H1 (cell line): ENCODE results near the gene RTTN. TPM values are rescaled to one million over a fixed set of nuclear protein-coding genes. Genes with fewer than 3 reads are reported as not detected.

Experiments
- CTCF ChIA-PET: fragments of 300-600 bp; sonication (Branson Sonifier 250); formaldehyde crosslinking; loops from one replicate; lab custom pipeline; 2021; ENCODE audit not compliant: partially characterized antibody; lab: Charles Lee
- POLR2A ChIA-PET: fragments of 300-600 bp; sonication (Branson Sonifier 250); formaldehyde crosslinking; loops from one replicate; lab custom pipeline; 2021; ENCODE audit warnings: inconsistent platforms; ENCODE audit not compliant: partially characterized antibody; lab: Charles Lee
- DNase-seq, 2 experiments: peaks; one replicate each; pipeline versions ENCODE4 v3.0.0 to v3.0.0-alpha.2; 2010 to 2022; ENCODE audit warnings: low spot score in 2 of 2, low read depth in 1 of 2, mixed read lengths in 1 of 2
- FAIRE-seq: peaks from 2 replicates; lab custom pipeline; 2011; peaks lifted over from hg19 to GRCh38; lab: Jason Lieb, UNC
- H2AFZ ChIP-seq: 2 replicates; pipeline ENCODE4 v1.8.1; 2012; ENCODE audit warnings: low read length, inconsistent platforms
- H2AK5ac ChIP-seq: 2 replicates; pipeline ENCODE4 v1.6.1; 2013; ENCODE audit warnings: low read depth, low read length
- H2BK120ac ChIP-seq: replicated peaks from 2 replicates; pipeline ENCODE3; 2013; ENCODE audit warnings: low read depth, low read length, inconsistent platforms
- H2BK12ac ChIP-seq: 2 replicates; pipeline ENCODE4 v1.6.1; 2013; ENCODE audit warnings: low read depth, low read length
- H2BK15ac ChIP-seq: 2 replicates; pipeline ENCODE4 v1.6.1; 2013; ENCODE audit warnings: low read length
- H2BK20ac ChIP-seq: 2 replicates; pipeline ENCODE4 v1.6.1; 2013; ENCODE audit warnings: low read length
- H2BK5ac ChIP-seq: 2 replicates; pipeline ENCODE4 v1.6.1; 2013; ENCODE audit warnings: low read depth, low read length
- H3K14ac ChIP-seq: 2 replicates; pipeline ENCODE4 v1.6.1; 2013; ENCODE audit warnings: inconsistent platforms; ENCODE audit not compliant: insufficient read length
- H3K18ac ChIP-seq: 2 replicates; pipeline ENCODE4 v1.6.1; 2013; ENCODE audit warnings: low read length; ENCODE audit errors: extremely low read depth
- H3K23ac ChIP-seq: 2 replicates; pipeline ENCODE4 v1.6.1; 2013; ENCODE audit warnings: inconsistent platforms; ENCODE audit not compliant: insufficient read length
- H3K23me2 ChIP-seq: 2 replicates; pipeline ENCODE4 v1.6.1; 2013; ENCODE audit warnings: low read depth, low read length
- H3K27ac ChIP-seq: 2 replicates; pipeline ENCODE4 v1.6.1; 2011; ENCODE audit warnings: low read depth, low read length, inconsistent platforms
- H3K27me3 ChIP-seq, 4 experiments: replicated peaks in 1 of 4; 1 replicate in 1 of 4; 2 replicates in 3 of 4; pipeline versions ENCODE4 v1.6.1 to v1.8.1; 2011 to 2013; ENCODE audit warnings: low read length in 3 of 4, mild to moderate bottlenecking in 3 of 4, inconsistent platforms in 2 of 4, mixed read lengths in 2 of 4, moderate library complexity in 1 of 4; ENCODE audit not compliant: control insufficient read depth in 3 of 4, insufficient read depth in 3 of 4; ENCODE audit errors: extremely low read depth in 1 of 4
- H3K36me3 ChIP-seq, 4 experiments: 2 replicates each; pipeline versions ENCODE4 v1.6.1 to v1.8.1; 2011 to 2013; ENCODE audit warnings: mild to moderate bottlenecking in 4 of 4, low read length in 3 of 4, moderate library complexity in 2 of 4, control low read depth in 1 of 4, inconsistent platforms in 1 of 4; ENCODE audit not compliant: insufficient read depth in 4 of 4, control insufficient read depth in 2 of 4
- H3K4ac ChIP-seq: replicated peaks from 2 replicates; pipeline ENCODE3; 2013; ENCODE audit warnings: low read length, low read depth, mixed read lengths, inconsistent platforms; ENCODE audit not compliant: insufficient read length
- H3K4me1 ChIP-seq, 4 experiments: replicated peaks in 1 of 4; 1 replicate in 1 of 4; 2 replicates in 3 of 4; pipeline versions ENCODE4 v1.6.1 to v1.8.1; 2011 to 2013; ENCODE audit warnings: low read length in 3 of 4, inconsistent platforms in 2 of 4, mixed read lengths in 1 of 4; ENCODE audit not compliant: insufficient read depth in 4 of 4, control insufficient read depth in 3 of 4
- H3K4me2 ChIP-seq, 2 experiments: 2 replicates each; pipeline versions ENCODE4 v1.6.1 to v1.8.1; 2011 to 2013; ENCODE audit warnings: low read depth in 2 of 2, low read length in 2 of 2, control low read depth in 1 of 2, inconsistent platforms in 1 of 2, mild to moderate bottlenecking in 1 of 2; ENCODE audit not compliant: insufficient read depth in 1 of 2
- H3K4me3 ChIP-seq, 4 experiments: fragments of 200-600, 300-600 bp in 1 of 4; sonication (generic), shearing (Covaris generic), sonication (Bioruptor Twin) in 1 of 4; 2 replicates each; pipeline versions ENCODE4 v1.5.1 to v1.8.1; 2011 to 2016; ENCODE audit warnings: low read length in 4 of 4, low read depth in 3 of 4, control low read depth in 2 of 4, inconsistent platforms in 2 of 4, mild to moderate bottlenecking in 2 of 4, mixed read lengths in 1 of 4, moderate library complexity in 1 of 4; ENCODE audit not compliant: insufficient read depth in 2 of 4; ENCODE audit errors: extremely low read depth in 1 of 4
- H3K56ac ChIP-seq: replicated peaks from 2 replicates; pipeline ENCODE3; 2013; ENCODE audit warnings: low read depth, mild to moderate bottlenecking, mixed read lengths, low read length, inconsistent platforms; ENCODE audit not compliant: insufficient read length
- H3K79me1 ChIP-seq: 2 replicates; pipeline ENCODE4 v1.6.1; 2013; ENCODE audit warnings: low read depth, low read length, control low read depth
- H3K79me2 ChIP-seq, 2 experiments: 2 replicates each; pipeline versions ENCODE4 v1.6.1 to v1.8.1; 2012 to 2013; ENCODE audit warnings: low read length in 2 of 2, mild to moderate bottlenecking in 2 of 2, inconsistent platforms in 1 of 2; ENCODE audit not compliant: insufficient read depth in 2 of 2, control insufficient read depth in 1 of 2
- H3K9ac ChIP-seq, 4 experiments: replicated peaks in 1 of 4; 1 replicate in 1 of 4; 2 replicates in 3 of 4; pipeline versions ENCODE4 v1.6.1 to v1.8.1; 2011 to 2013; ENCODE audit warnings: low read depth in 3 of 4, low read length in 3 of 4, control low read depth in 2 of 4, mild to moderate bottlenecking in 2 of 4, moderate library complexity in 2 of 4, inconsistent platforms in 1 of 4; ENCODE audit errors: extremely low read depth in 1 of 4
- H3K9me3 ChIP-seq, 2 experiments: 2 replicates each; pipeline versions ENCODE4 v1.6.1 to v1.8.1; 2012 to 2013; ENCODE audit warnings: mild to moderate bottlenecking in 2 of 2, moderate library complexity in 2 of 2, control low read depth in 1 of 2, inconsistent platforms in 1 of 2, low read depth in 1 of 2, low read length in 1 of 2, mixed read lengths in 1 of 2; ENCODE audit not compliant: insufficient read depth in 2 of 2
- H4K20me1 ChIP-seq, 2 experiments: replicated peaks in 1 of 2; 2 replicates each; pipeline versions ENCODE3 to v1.8.1; 2011 to 2013; ENCODE audit warnings: inconsistent platforms in 2 of 2, low read length in 2 of 2, mild to moderate bottlenecking in 1 of 2; ENCODE audit not compliant: insufficient read depth in 2 of 2, control insufficient read depth in 1 of 2
- H4K5ac ChIP-seq: 2 replicates; pipeline ENCODE4 v1.6.1; 2013; ENCODE audit warnings: low read length, low read depth, mixed read lengths, inconsistent platforms; ENCODE audit not compliant: insufficient read length
- H4K8ac ChIP-seq: 2 replicates; pipeline ENCODE4 v1.8.0; 2013; ENCODE audit warnings: mild to moderate bottlenecking, moderate library complexity, low read length, inconsistent platforms; ENCODE audit not compliant: insufficient read depth; ENCODE audit errors: extremely low read depth
- H4K91ac ChIP-seq: replicated peaks from 2 replicates; pipeline ENCODE3; 2013; ENCODE audit warnings: low read length, mixed read lengths, inconsistent platforms; ENCODE audit not compliant: insufficient read length
- CBX5 ChIP-seq: fragments of 300-800, 300-1000 bp; sonication (generic); IDR thresholded peaks from 2 replicates; pipeline ENCODE4 v1.7.1; 2016; ENCODE audit warnings: antibody characterized with exemption, low read length, low read depth
- RNF2 ChIP-seq: fragments of 200-900, 300-1000 bp; sonication (generic); IDR thresholded peaks from 2 replicates; pipeline ENCODE4 v1.7.1; 2016; ENCODE audit warnings: borderline replicate concordance, low read depth, mild to moderate bottlenecking, antibody characterized with exemption, low read length; ENCODE audit not compliant: poor library complexity, severe bottlenecking; ENCODE audit errors: missing control alignments
- TAF1 ChIP-seq: IDR thresholded peaks from 2 replicates; pipeline ENCODE4 v1.6.1; 2011; ENCODE audit warnings: mild to moderate bottlenecking, low read depth, low read length
- TEAD4 ChIP-seq: IDR thresholded peaks from 2 replicates; pipeline ENCODE4 v1.6.1; 2012; ENCODE audit warnings: low read depth, low read length, inconsistent platforms, mixed read lengths
- USF2 ChIP-seq: IDR thresholded peaks from 2 replicates; pipeline ENCODE4 v1.6.1; 2011; ENCODE audit warnings: low read length, improper control_type of control experiment
- whole genome bisulfite sequencing, 2 experiments: shearing (Covaris generic) in 1 of 2; methylation state at CpG; one replicate each; pipeline versions ENCODE4 v1.1.6 to v1.1.7; 2013 to 2015; ENCODE audit warnings: low lambda C conversion rate in 2 of 2, mixed read lengths in 2 of 2, inconsistent platforms in 1 of 2, low coverage in 1 of 2, missing lambda C conversion rate in 1 of 2; ENCODE audit not compliant: insufficient replicate concordance in 2 of 2, insufficient coverage in 1 of 2, insufficient read length in 1 of 2; ENCODE audit errors: extremely low coverage in 1 of 2, missing lambda C conversion rate in 1 of 2; 5-methylcytosine and 5-hydroxymethylcytosine counted together
- polyA plus RNA-seq, 7 experiments: library from polyadenylated mRNA; depleted of rRNA in 3 of 7; stranded (reverse) in 5 of 7; unstranded in 2 of 7; fragments of >200 nt in 5 of 7; fragments of 200-250 nt in 2 of 7; gene quantifications; 1 replicate in 5 of 7; 2 replicates in 1 of 7; 4 replicates in 1 of 7; pipeline versions ENCODE4 v1.2.1 to v1.2.3, GENCODE V29; 2011 to 2013; ENCODE audit warnings: missing spikeins in 2 of 7, mixed read lengths in 2 of 7
- total RNA-seq: library from RNA; stranded (reverse); fragmentation: NEBNext Ultra II Directional; extraction: Animal tissue kit (Norgen Biotek cat#: 25700); gene quantifications from 2 replicates; pipeline ENCODE4 v1.2.1, GENCODE V29; 2021
- TF ChIP-seq, protein P1 (sequence below): IDR thresholded peaks from 2 replicates; pipeline ENCODE4 v1.6.1; 2012; ENCODE audit warnings: low read length, inconsistent platforms

RTTN gene
- total and polyA plus RNA-seq, 2 of the 8 experiments (the other 6 are each of a cell fraction or from before 2014, with no cell fraction given), result 9.1 to 21.4 TPM

- Histone ChIP-seq H3K4me3 (no peak overlapping the region), H3K4me1 (peaks cover 0 to 8% (median 3%) of the 10 kb centered on the region in 4 experiments; a peak in 3 of 7 replicates), H3K4ac (no peak overlapping the region), H3K23ac (no peak overlapping the region), H3K27me3 (no peaks in the 10 kb centered on the region), H3K23me2 (no peaks in the 10 kb centered on the region), H3K36me3 (no peaks in the 10 kb centered on the region), H3K9ac (no peak overlapping the region), H2BK20ac (no peak overlapping the region), H3K56ac (no peak overlapping the region), H2AK5ac (no peak overlapping the region), H3K4me2 (peak overlapping the region; percentile 20 to 32; a peak in 1 of 4 replicates), H3K27ac (no peak overlapping the region), H2AFZ (no peak overlapping the region), H2BK12ac (no peak overlapping the region), H3K9me3 (no peaks in the 10 kb centered on the region), H4K5ac (no peak overlapping the region), H3K79me2 (no peaks in the 10 kb centered on the region), H2BK5ac (no peak overlapping the region), H3K79me1 (no peaks in the 10 kb centered on the region), H4K20me1 (no peaks in the 10 kb centered on the region), H3K14ac (no peak overlapping the region), H4K91ac (no peak overlapping the region), H2BK120ac (no peak overlapping the region), H2BK15ac (no peak overlapping the region), H4K8ac (no peak overlapping the region), H3K18ac (no peak overlapping the region)
- ChIA-PET POLR2A (no interaction called here), CTCF (interaction anchor here (0.6 kb wide), 1 partner anchor 139 kb away, joined by 3 read pairs; no protein-coding TSS in a partner anchor)
- no peak for TF ChIP-seq CBX5
- TF ChIP-seq, protein P1, sequence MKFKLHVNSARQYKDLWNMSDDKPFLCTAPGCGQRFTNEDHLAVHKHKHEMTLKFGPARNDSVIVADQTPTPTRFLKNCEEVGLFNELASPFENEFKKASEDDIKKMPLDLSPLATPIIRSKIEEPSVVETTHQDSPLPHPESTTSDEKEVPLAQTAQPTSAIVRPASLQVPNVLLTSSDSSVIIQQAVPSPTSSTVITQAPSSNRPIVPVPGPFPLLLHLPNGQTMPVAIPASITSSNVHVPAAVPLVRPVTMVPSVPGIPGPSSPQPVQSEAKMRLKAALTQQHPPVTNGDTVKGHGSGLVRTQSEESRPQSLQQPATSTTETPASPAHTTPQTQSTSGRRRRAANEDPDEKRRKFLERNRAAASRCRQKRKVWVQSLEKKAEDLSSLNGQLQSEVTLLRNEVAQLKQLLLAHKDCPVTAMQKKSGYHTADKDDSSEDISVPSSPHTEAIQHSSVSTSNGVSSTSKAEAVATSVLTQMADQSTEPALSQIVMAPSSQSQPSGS, result no peak
- TF ChIP-seq RNF2, result no peak
- peak; percentile 24; the same call in 1 of the 2 replicates for TF ChIP-seq TEAD4
- no peak for TF ChIP-seq USF2
- TF ChIP-seq TAF1, result no peak
- DNase-seq, result no peak
- no peak for FAIRE-seq
- WGBS, 2 experiments, result 64% methylated on average over 4 of the region's 4 CpGs; no CpG with 5 or more reads in 1 of the 2 experiments
These were observed 223.1 kb downstream of the RTTN start for GRCh38 chr18:69982417-69982816.
